ENCODE results near the gene NRL.
A peak's percentile ranks its signal among the peaks of the same experiment; 100 is the strongest.

Gene NRL

GRCh38 chr14:24144451-24144850 lies 29.7 kb upstream of the NRL start:
- no peak for DNase-seq (ENCODE audit: low spot score)

- no peak for DNase-seq (ENCODE audit: low spot score)
Measured at GRCh38 chr14:24143511-24143910, 28.8 kb upstream of the NRL start.

- DNase-seq (ENCODE audit: low spot score) = peak; percentile 99
Measured at GRCh38 chr14:24141097-24141880, 26.5 kb upstream of the NRL start, which contains the start of gene EMC9. Gene EMC9 (minus strand): TSS chr14:24141591. CDS start chr14:24141304, 287 bp downstream.

GRCh38 chr14:24139272-24139934 lies 24.7 kb upstream of the NRL start:
- DNase-seq (ENCODE audit: low spot score) = no peak

GRCh38 chr14:24138396-24139271 lies 23.9 kb upstream of the NRL start:
- no peak for DNase-seq (ENCODE audit: low spot score)

GRCh38 chr14:24137529-24138395 lies 23.0 kb upstream of the NRL start:
- no peak for DNase-seq (ENCODE audit: low spot score)

- no peak for DNase-seq (ENCODE audit: low spot score)
Measured at GRCh38 chr14:24136684-24137528, 22.2 kb upstream of the NRL start.

GRCh38 chr14:24135834-24136683 lies 21.3 kb upstream of the NRL start, which contains the start of gene PSME1:
Gene PSME1 (plus strand): TSS chr14:24136194. CDS start chr14:24136263, 69 bp downstream.
- DNase-seq (ENCODE audit: low spot score) = peak; percentile 97

GRCh38 chr14:24135584-24135833 lies 20.8 kb upstream of the NRL start:
- no peak for DNase-seq (ENCODE audit: low spot score)

- DNase-seq (ENCODE audit: low spot score) = no peak
Measured at GRCh38 chr14:24133735-24134134, 19.0 kb upstream of the NRL start.

- no peak for DNase-seq (ENCODE audit: low spot score)
Measured at GRCh38 chr14:24132976-24133375, 18.2 kb upstream of the NRL start.

GRCh38 chr14:24132061-24132685 lies 17.4 kb upstream of the NRL start:
- no peak for DNase-seq (ENCODE audit: low spot score)

GRCh38 chr14:24131549-24131966 lies 16.8 kb upstream of the NRL start:
- no peak for DNase-seq (ENCODE audit: low spot score)

GRCh38 chr14:24130717-24131548 lies 16.2 kb upstream of the NRL start:
- DNase-seq (ENCODE audit: low spot score) = no peak

GRCh38 chr14:24130380-24130716 lies 15.6 kb upstream of the NRL start, which contains the start of gene FITM1:
Gene FITM1 (plus strand): TSS chr14:24130659. CDS start chr14:24131564, 905 bp downstream.
- no peak for DNase-seq (ENCODE audit: low spot score)

- DNase-seq (ENCODE audit: low spot score) = no peak
Measured at GRCh38 chr14:24129410-24129998, 14.8 kb upstream of the NRL start.

- no peak for DNase-seq (ENCODE audit: low spot score)
Measured at GRCh38 chr14:24127673-24128072, 12.9 kb upstream of the NRL start.

GRCh38 chr14:24126939-24127338 lies 12.2 kb upstream of the NRL start:
- DNase-seq (ENCODE audit: low spot score) = no peak
